PC-3 (cell line): ENCODE data around the gene AZIN2.
"Not testable (repeated sequence)": the region's sequence is repeated elsewhere in the genome, so short reads cannot be mapped to it uniquely, and the experiment has no call there.

ENCODE experiments used
- CTCF ChIP-seq: fragments of 300-600 bp; sonication (generic); conservative IDR thresholded peaks from 2 replicates; pipeline ENCODE4 v1.5.1; 2017; ENCODE audit warnings: antibody characterized with exemption, low read depth, mild to moderate bottlenecking, low read length
- EZH2 ChIP-seq: fragments of 300-600 bp; sonication (generic); IDR thresholded peaks from one replicate; pipeline ENCODE4 v1.6.1; 2017; ENCODE audit warnings: antibody characterized with exemption, mild to moderate bottlenecking, low read length; ENCODE audit not compliant: unreplicated experiment

DNA sequence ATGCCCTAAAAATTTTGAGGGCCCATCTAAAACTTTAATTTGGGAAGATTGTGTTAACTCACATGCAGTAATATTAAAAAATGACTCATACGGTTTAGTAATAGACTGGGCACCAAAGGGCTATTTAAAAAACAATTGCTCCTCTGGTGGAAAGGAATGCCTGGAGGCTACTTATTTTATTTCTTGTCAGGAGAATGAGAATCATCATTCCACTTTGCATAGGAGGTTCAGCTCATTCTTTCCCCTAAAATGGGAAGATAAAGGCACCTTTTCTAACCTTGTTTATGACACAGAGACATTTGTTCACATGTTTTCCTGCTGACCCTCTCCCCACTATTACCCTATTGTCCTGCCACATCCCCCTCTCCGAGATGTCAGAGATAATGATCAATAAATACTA is 12.8 kb upstream of the AZIN2 start:
- not testable (repeated sequence) for TF ChIP-seq CTCF, EZH2
